ENCODE measurements around the gene LRP1-AS.

Gene LRP1-AS

GRCh38 chr12:57180321-57180989 lies 33.0 kb upstream of the LRP1-AS start:
- H3K4me3 ChIP-seq (ENCODE audit: low read depth, low read length), result no peak overlapping the region

- no peak overlapping the region for H3K4me3 ChIP-seq (ENCODE audit: low read depth, low read length)
Measured at GRCh38 chr12:57179331-57180086, 32.1 kb upstream of the LRP1-AS start.

- no peak overlapping the region for H3K4me3 ChIP-seq (ENCODE audit: low read depth, low read length)
Measured at GRCh38 chr12:57178213-57178612, 30.8 kb upstream of the LRP1-AS start.

GRCh38 chr12:57177354-57177753 lies 29.9 kb upstream of the LRP1-AS start:
- H3K4me3 ChIP-seq (ENCODE audit: low read depth, low read length), result no peak overlapping the region

GRCh38 chr12:57176846-57177245 lies 29.4 kb upstream of the LRP1-AS start:
- no peak overlapping the region for H3K4me3 ChIP-seq (ENCODE audit: low read depth, low read length)

- no peak overlapping the region for H3K4me3 ChIP-seq (ENCODE audit: low read depth, low read length)
Measured at GRCh38 chr12:57176139-57176477, 28.7 kb upstream of the LRP1-AS start.

- H3K4me3 ChIP-seq (ENCODE audit: low read depth, low read length), result no peak overlapping the region
Measured at GRCh38 chr12:57175428-57176138, 28.2 kb upstream of the LRP1-AS start.

- no peak overlapping the region for H3K4me3 ChIP-seq (ENCODE audit: low read depth, low read length)
Measured at GRCh38 chr12:57173683-57174082, 26.3 kb upstream of the LRP1-AS start.

- no peak overlapping the region for H3K4me3 ChIP-seq (ENCODE audit: low read depth, low read length)
Measured at GRCh38 chr12:57173089-57173488, 25.7 kb upstream of the LRP1-AS start.

- no peak overlapping the region for H3K4me3 ChIP-seq (ENCODE audit: low read depth, low read length)
Measured at GRCh38 chr12:57171668-57172067, 24.2 kb upstream of the LRP1-AS start.

- H3K4me3 ChIP-seq (ENCODE audit: low read depth, low read length), result no peak overlapping the region
Measured at GRCh38 chr12:57170927-57171326, 23.5 kb upstream of the LRP1-AS start.

- H3K4me3 ChIP-seq (ENCODE audit: low read depth, low read length), result no peak overlapping the region
Measured at GRCh38 chr12:57170408-57170807, 23.0 kb upstream of the LRP1-AS start.

GRCh38 chr12:57169969-57170368 lies 22.6 kb upstream of the LRP1-AS start:
- H3K4me3 ChIP-seq (ENCODE audit: low read depth, low read length), result no peak overlapping the region

GRCh38 chr12:57169046-57169795 lies 21.8 kb upstream of the LRP1-AS start:
- H3K4me3 ChIP-seq (ENCODE audit: low read depth, low read length), result no peak overlapping the region

- no peak overlapping the region for H3K4me3 ChIP-seq (ENCODE audit: low read depth, low read length)
Measured at GRCh38 chr12:57168058-57168457, 20.6 kb upstream of the LRP1-AS start.

- H3K4me3 ChIP-seq (ENCODE audit: low read depth, low read length), result no peak overlapping the region
Measured at GRCh38 chr12:57166971-57167371, 19.6 kb upstream of the LRP1-AS start.

- H3K4me3 ChIP-seq (ENCODE audit: low read depth, low read length), result no peak overlapping the region
Measured at GRCh38 chr12:57165741-57166140, 18.3 kb upstream of the LRP1-AS start.

GRCh38 chr12:57164966-57165625 lies 17.7 kb upstream of the LRP1-AS start:
- H3K4me3 ChIP-seq (ENCODE audit: low read depth, low read length), result no peak overlapping the region

GRCh38 chr12:57164454-57164853 lies 17.0 kb upstream of the LRP1-AS start:
- H3K4me3 ChIP-seq (ENCODE audit: low read depth, low read length), result no peak overlapping the region

- H3K4me3 ChIP-seq (ENCODE audit: low read depth, low read length), result no peak overlapping the region
Measured at GRCh38 chr12:57162553-57163125, 15.2 kb upstream of the LRP1-AS start.

Measured in iPS-11a (cell line).